Activated naive CD8-positive, alpha-beta T cell treated with anti-CD3 and anti-CD28 coated beads for 36 hours (primary cell): ENCODE measurements around the gene ARHGEF37. TPM values are rescaled to one million over a fixed set of nuclear protein-coding genes. Genes with fewer than 3 reads are reported as not detected.
A peak's percentile ranks its signal among the peaks of the same experiment; 100 is the strongest.

Source experiments
- DNase-seq: peaks from one replicate; pipeline ENCODE4 v3.0.0; 2021
- H3K27ac Mint-ChIP-seq: one replicate; pipeline ENCODE4 v1.8.0; 2022; ENCODE audit warnings: mild to moderate bottlenecking, moderate library complexity, mixed read lengths
- H3K27me3 Mint-ChIP-seq: one replicate; pipeline ENCODE4 v1.8.0; 2022; ENCODE audit warnings: mild to moderate bottlenecking, mixed read lengths
- H3K36me3 Mint-ChIP-seq: one replicate; pipeline ENCODE4 v1.8.0; 2021; ENCODE audit warnings: mild to moderate bottlenecking, mixed read lengths
- H3K4me1 Mint-ChIP-seq: one replicate; pipeline ENCODE4 v1.8.0; 2021; ENCODE audit warnings: mixed read lengths
- H3K4me3 Mint-ChIP-seq: one replicate; pipeline ENCODE4 v1.8.0; 2022; ENCODE audit warnings: mild to moderate bottlenecking, moderate library complexity, mixed read lengths
- H3K9me3 Mint-ChIP-seq: one replicate; pipeline ENCODE4 v1.8.0; 2022; ENCODE audit warnings: mixed read lengths
- total RNA-seq, 2 experiments: library from RNA; stranded (reverse); gene quantifications; one replicate each; pipeline ENCODE4 v1.2.3, GENCODE V29; 2021

The ARHGEF37 gene
- total RNA-seq, 2 experiments from 2014 or later: 1.4 to 2.3 TPM

- Mint-ChIP-seq H3K4me3 (no peak overlapping the region), H3K27me3 (no peaks in the 10 kb centered on the region), H3K36me3 (no peaks in the 10 kb centered on the region), H3K9me3 (no peaks in the 10 kb centered on the region), H3K4me1 (peaks cover 5% of the 10 kb centered on the region), H3K27ac (no peak overlapping the region)
- no peak for DNase-seq
These were observed 21.9 kb downstream of the ARHGEF37 start for GRCh38 chr5:149603210-149603609.

- no peaks in the 10 kb centered on the region for H3K36me3 Mint-ChIP-seq
- no peaks in the 10 kb centered on the region for H3K27me3 Mint-ChIP-seq
- no peaks in the 10 kb centered on the region for H3K9me3 Mint-ChIP-seq
- DNase-seq: no peak
- no peak overlapping the region for H3K4me3 Mint-ChIP-seq
- peaks cover 5% of the 10 kb centered on the region for H3K4me1 Mint-ChIP-seq
- H3K27ac Mint-ChIP-seq: no peak overlapping the region
These were observed 22.6 kb downstream of the ARHGEF37 start for GRCh38 chr5:149603920-149604319.

DNA sequence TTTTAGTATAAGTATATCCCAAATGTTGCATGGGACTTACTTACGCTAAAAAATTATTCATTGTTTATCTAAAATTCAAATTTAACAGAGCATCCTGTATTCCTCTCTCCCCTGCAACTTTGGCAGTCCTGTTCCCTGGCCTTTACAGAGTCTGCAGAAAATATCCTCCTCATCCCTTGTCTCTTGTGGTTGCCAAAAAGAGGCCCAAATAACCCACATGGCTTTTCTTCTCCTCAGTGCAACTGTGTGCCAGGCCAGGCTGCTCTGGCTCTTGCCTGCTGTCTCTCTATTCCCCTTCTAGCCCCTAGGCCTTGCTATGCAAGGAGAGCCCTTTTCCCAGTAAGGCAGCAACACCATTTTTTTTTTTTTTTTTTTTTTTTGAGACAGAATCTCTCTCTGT is 23.0 kb downstream of the ARHGEF37 start:
- Mint-ChIP-seq H3K4me1 (peaks cover 5% of the 10 kb centered on the region), H3K36me3 (no peaks in the 10 kb centered on the region), H3K9me3 (no peaks in the 10 kb centered on the region), H3K27me3 (no peaks in the 10 kb centered on the region), H3K4me3 (no peak overlapping the region), H3K27ac (no peak overlapping the region)
- no peak for DNase-seq

GRCh38 chr5:149605354-149605997 is 24.2 kb downstream of the ARHGEF37 start:
- no peaks in the 10 kb centered on the region for H3K36me3 Mint-ChIP-seq
- H3K9me3 Mint-ChIP-seq: no peaks in the 10 kb centered on the region
- H3K27me3 Mint-ChIP-seq: no peaks in the 10 kb centered on the region
- DNase-seq: no peak
- peaks cover 5% of the 10 kb centered on the region for H3K4me1 Mint-ChIP-seq
- no peak overlapping the region for H3K4me3 Mint-ChIP-seq
- H3K27ac Mint-ChIP-seq: no peak overlapping the region

GRCh38 chr5:149605998-149606724 is 24.9 kb downstream of the ARHGEF37 start:
- no peaks in the 10 kb centered on the region for H3K9me3 Mint-ChIP-seq
- H3K27ac Mint-ChIP-seq: no peak overlapping the region
- H3K36me3 Mint-ChIP-seq: no peaks in the 10 kb centered on the region
- DNase-seq: no peak
- H3K4me1 Mint-ChIP-seq: peaks cover 5% of the 10 kb centered on the region
- no peaks in the 10 kb centered on the region for H3K27me3 Mint-ChIP-seq
- H3K4me3 Mint-ChIP-seq: no peak overlapping the region

DNA sequence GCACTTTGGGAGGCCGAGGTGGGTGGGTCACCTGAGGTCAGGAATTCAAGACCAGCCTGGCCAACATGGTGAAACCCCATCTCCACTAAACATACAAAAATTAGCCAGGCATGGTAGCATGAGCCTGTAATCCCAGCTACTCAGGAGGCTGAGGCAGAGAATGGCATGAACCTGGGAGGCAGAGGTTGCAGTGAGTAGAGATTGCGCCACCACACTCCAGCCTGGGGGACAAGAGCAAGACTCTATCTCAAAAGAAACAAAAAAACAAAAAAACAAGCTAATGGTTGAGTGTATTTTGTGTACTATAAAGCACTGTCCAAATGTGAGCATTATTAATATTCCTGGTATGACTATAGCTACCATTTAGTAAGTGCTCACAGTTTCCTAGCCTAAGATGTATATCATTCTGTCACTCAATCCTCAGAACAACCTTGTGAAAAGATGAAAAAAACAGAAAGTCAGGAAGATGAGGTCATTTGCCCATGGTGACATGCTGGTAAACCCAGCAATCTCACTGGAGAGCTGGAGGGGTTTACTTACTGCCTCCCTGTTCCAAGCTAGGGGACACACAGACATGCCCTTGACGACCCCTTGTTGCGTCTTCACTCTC is 27.7 kb downstream of the ARHGEF37 start:
- Mint-ChIP-seq H3K9me3 (no peaks in the 10 kb centered on the region), H3K27me3 (no peaks in the 10 kb centered on the region)

DNA sequence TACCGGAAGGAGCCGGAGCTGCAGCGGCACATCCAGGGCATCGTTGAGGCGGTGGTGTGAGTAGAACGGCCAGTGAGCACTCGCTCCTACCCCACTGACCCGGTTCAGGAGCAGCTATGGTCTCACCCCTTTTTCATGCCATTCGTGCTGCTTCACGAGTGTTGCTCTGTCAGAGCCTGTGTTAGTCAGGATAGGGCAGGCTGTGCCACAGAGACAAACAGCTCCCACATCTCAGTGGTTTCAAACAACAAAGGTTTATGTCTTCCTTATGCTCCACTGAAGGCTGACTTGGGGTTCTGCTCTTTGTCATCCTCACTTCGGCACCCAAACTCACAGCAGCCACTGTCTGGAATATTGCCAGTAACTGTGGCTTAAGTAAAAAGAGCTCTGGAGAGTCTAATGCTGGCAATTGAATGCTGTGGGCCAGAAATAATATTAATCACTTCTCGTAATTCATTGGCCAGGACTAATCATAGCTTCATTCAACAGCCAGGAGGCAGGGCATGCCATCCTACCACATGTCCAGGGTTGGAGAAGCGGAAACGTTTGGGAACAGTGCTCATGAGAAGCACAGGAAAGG is 28.4 kb downstream of the ARHGEF37 start:
- Mint-ChIP-seq H3K36me3 (no peaks in the 10 kb centered on the region), H3K27ac (no peak overlapping the region), H3K4me3 (no peak overlapping the region), H3K4me1 (peaks cover 5% of the 10 kb centered on the region), H3K27me3 (no peaks in the 10 kb centered on the region), H3K9me3 (no peaks in the 10 kb centered on the region)
- DNase-seq: no peak

More for the DNA sequence above, 27.7 kb downstream of the ARHGEF37 start:
- H3K4me1 Mint-ChIP-seq: peaks cover 5% of the 10 kb centered on the region
- no peak overlapping the region for H3K27ac Mint-ChIP-seq
- no peak overlapping the region for H3K4me3 Mint-ChIP-seq
- no peak for DNase-seq
- H3K36me3 Mint-ChIP-seq: no peaks in the 10 kb centered on the region

DNA sequence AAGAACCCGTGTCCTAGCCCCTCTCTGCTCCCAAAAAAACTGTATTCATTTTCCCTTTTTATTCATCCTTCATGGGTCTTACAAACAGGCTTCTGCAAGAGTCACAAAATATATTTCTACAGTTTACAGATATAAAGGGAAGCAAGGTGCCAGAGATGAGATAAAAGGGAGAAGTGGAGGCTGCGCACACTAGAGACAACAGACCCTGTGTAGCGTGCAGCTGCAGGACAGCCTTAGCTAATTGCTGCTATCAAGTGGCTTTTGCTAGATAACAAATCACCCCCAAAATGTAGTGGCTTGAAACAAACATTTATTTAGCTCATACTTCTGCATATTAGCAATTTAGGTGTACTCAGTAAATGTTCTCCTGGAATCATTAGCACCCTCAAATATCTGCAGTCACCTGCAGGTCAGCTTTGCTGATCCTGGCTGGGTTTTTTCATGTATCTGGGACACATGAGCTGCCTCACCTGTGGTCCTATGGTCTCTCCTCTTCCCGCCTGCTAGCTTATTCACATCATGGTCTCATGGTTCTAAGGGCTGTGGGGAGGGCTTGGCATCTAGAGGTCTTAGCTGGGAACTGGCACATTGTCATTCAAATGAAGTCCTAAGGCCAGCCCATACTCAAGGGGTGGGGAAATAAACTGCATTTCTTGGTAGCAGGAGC is 29.4 kb downstream of the ARHGEF37 start:
- no peaks in the 10 kb centered on the region for H3K27me3 Mint-ChIP-seq

GRCh38 chr5:149611326-149611725 is 30.0 kb downstream of the ARHGEF37 start:
- DNase-seq: no peak
- H3K36me3 Mint-ChIP-seq: no peaks in the 10 kb centered on the region

More for the DNA sequence above, 29.4 kb downstream of the ARHGEF37 start:
- H3K4me3 Mint-ChIP-seq: no peak overlapping the region
- peaks cover 5% of the 10 kb centered on the region for H3K4me1 Mint-ChIP-seq
- H3K27ac Mint-ChIP-seq: no peak overlapping the region
- no peaks in the 10 kb centered on the region for H3K9me3 Mint-ChIP-seq
- DNase-seq: no peak
- no peaks in the 10 kb centered on the region for H3K36me3 Mint-ChIP-seq

DNA sequence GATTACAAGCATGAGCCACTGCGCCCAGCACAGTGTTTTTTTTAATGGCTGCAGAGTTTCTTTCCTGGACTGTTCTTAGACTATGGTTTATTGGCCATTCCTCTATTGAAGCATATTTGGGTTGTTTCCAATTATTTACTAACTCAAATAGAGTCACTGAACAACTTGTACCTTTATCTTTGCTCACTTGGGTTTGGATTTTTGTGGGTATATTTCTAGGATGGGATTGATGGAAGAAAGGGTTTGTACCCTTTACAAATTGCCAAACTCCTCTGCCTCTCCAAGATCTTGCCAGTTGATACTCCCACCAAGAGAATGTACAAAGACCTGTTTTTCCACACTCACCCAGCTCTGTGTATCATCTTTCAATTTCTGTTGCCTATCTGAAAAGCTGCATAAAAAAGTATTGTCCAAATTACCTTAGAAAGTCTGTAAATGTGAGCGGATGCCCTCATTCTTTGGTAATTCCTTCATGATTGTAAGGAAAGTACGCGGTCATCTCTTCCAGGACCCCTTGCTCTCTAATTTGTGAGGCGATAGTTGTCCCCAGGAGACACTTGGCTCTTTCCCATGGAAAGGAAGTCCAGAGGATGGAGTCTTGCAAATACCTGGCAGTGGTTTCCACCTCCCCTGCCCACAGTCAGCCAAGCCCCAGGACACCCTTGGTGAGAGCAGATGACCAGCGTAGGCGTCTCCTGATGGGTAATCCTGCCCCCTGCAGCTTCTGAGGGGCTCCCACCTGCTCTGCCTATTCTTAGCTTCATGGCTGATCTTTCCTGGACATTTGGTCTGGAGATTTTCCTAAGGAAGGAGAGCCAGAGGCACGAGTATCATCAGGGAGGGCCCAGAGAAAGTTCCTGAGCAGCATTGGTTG is 33.0 kb downstream of the ARHGEF37 start:
- Mint-ChIP-seq H3K4me1 (peaks cover 10% of the 10 kb centered on the region), H3K4me3 (no peak overlapping the region), H3K36me3 (no peaks in the 10 kb centered on the region), H3K27me3 (no peaks in the 10 kb centered on the region), H3K27ac (no peak overlapping the region), H3K9me3 (no peaks in the 10 kb centered on the region)
- no peak for DNase-seq

More at GRCh38 chr5:149611326-149611725, 30.0 kb downstream of the ARHGEF37 start:
- Mint-ChIP-seq H3K27ac (no peak overlapping the region), H3K27me3 (no peaks in the 10 kb centered on the region), H3K4me1 (peaks cover 3% of the 10 kb centered on the region), H3K4me3 (no peak overlapping the region), H3K9me3 (no peaks in the 10 kb centered on the region)

- DNase-seq: no peak
- H3K36me3 Mint-ChIP-seq: no peaks in the 10 kb centered on the region
- no peak overlapping the region for H3K4me3 Mint-ChIP-seq
- peaks cover 10% of the 10 kb centered on the region for H3K4me1 Mint-ChIP-seq
- H3K27me3 Mint-ChIP-seq: no peaks in the 10 kb centered on the region
- H3K9me3 Mint-ChIP-seq: no peaks in the 10 kb centered on the region
- H3K27ac Mint-ChIP-seq: no peak overlapping the region
These were observed 34.7 kb downstream of the ARHGEF37 start for GRCh38 chr5:149615976-149616375.

GRCh38 chr5:149616727-149617285 is 35.5 kb downstream of the ARHGEF37 start:
- H3K27me3 Mint-ChIP-seq: no peaks in the 10 kb centered on the region
- no peak overlapping the region for H3K27ac Mint-ChIP-seq
- DNase-seq: peak; percentile 15
- no peaks in the 10 kb centered on the region for H3K9me3 Mint-ChIP-seq
- H3K4me3 Mint-ChIP-seq: no peak overlapping the region
- H3K4me1 Mint-ChIP-seq: peaks cover 10% of the 10 kb centered on the region
- no peaks in the 10 kb centered on the region for H3K36me3 Mint-ChIP-seq

GRCh38 chr5:149617760-149618306 is 36.5 kb downstream of the ARHGEF37 start:
- no peak overlapping the region for H3K4me3 Mint-ChIP-seq
- no peaks in the 10 kb centered on the region for H3K27me3 Mint-ChIP-seq
- H3K4me1 Mint-ChIP-seq: peaks cover 10% of the 10 kb centered on the region
- no peaks in the 10 kb centered on the region for H3K36me3 Mint-ChIP-seq
- no peaks in the 10 kb centered on the region for H3K9me3 Mint-ChIP-seq
- DNase-seq: no peak
- no peak overlapping the region for H3K27ac Mint-ChIP-seq
